ENCODE data around the gene ERC1.
"Not testable (repeated sequence)": the region's sequence is repeated elsewhere in the genome, so short reads cannot be mapped to it uniquely, and the experiment has no call there.

The ERC1 gene

GRCh38 chr12:1250641-1251040, 259.6 kb downstream of the ERC1 start:
- DNase-seq (ENCODE audit: low spot score): no peak
- H3K27ac ChIP-seq: no peak overlapping the region
- POLR2A ChIA-PET (ENCODE audit: low non-redundant PET): interaction anchor here (0.5 kb wide), 1 partner anchor 302 kb away, joined by 3 read pairs; no protein-coding TSS in a partner anchor
- CTCF ChIA-PET: interaction anchor here (1.1 kb wide), 1 partner anchor 133 kb away, joined by 4 read pairs; no protein-coding TSS in a partner anchor
- TF ChIP-seq CTCF (conservative IDR thresholded peaks at IDR 0.05; ENCODE audit: low read depth): no peak

- no peak for DNase-seq (ENCODE audit: low spot score)
- no peak for TF ChIP-seq CTCF (conservative IDR thresholded peaks at IDR 0.05; ENCODE audit: low read depth)
- ChIA-PET POLR2A (ENCODE audit: low non-redundant PET) (no interaction called here), CTCF (no interaction called here)
- no peak overlapping the region for H3K27ac ChIP-seq
Measured at GRCh38 chr12:1252758-1253157, 261.7 kb downstream of the ERC1 start.

GRCh38 chr12:1255125-1255524, 264.1 kb downstream of the ERC1 start:
- H3K27ac ChIP-seq; DNase-seq (ENCODE audit: low spot score); CTCF ChIA-PET; POLR2A ChIA-PET (ENCODE audit: low non-redundant PET): not testable (repeated sequence)

- CTCF ChIA-PET; H3K27ac ChIP-seq; POLR2A ChIA-PET (ENCODE audit: low non-redundant PET); DNase-seq (ENCODE audit: low spot score): not testable (repeated sequence)
Measured at GRCh38 chr12:1255854-1256253, 264.8 kb downstream of the ERC1 start.

GRCh38 chr12:1256285-1256684, 265.3 kb downstream of the ERC1 start:
- DNase-seq (ENCODE audit: low spot score): no peak
- ChIA-PET CTCF (interaction anchor here (0.6 kb wide), 1 partner anchor 140 kb away, joined by 5 read pairs; no protein-coding TSS in a partner anchor), POLR2A (ENCODE audit: low non-redundant PET) (interaction anchor here (0.6 kb wide), 1 partner anchor 51 kb away, joined by 4 read pairs; no protein-coding TSS in a partner anchor)
- no peak for TF ChIP-seq CTCF (conservative IDR thresholded peaks at IDR 0.05; ENCODE audit: low read depth)
- no peak overlapping the region for H3K27ac ChIP-seq

- ChIA-PET POLR2A (ENCODE audit: low non-redundant PET) (no interaction called here), CTCF (interaction anchor here (0.6 to 0.8 kb wide), 2 partner anchors 8 to 31 kb away, joined by 3 to 4 read pairs; no protein-coding TSS in a partner anchor)
- no peak overlapping the region for H3K27ac ChIP-seq
- no peak for DNase-seq (ENCODE audit: low spot score)
- no peak for TF ChIP-seq CTCF (conservative IDR thresholded peaks at IDR 0.05; ENCODE audit: low read depth)
Measured at GRCh38 chr12:1256991-1257390, 266.0 kb downstream of the ERC1 start.

GRCh38 chr12:1262011-1262410, 271.0 kb downstream of the ERC1 start:
- ChIA-PET POLR2A (ENCODE audit: low non-redundant PET) (no interaction called here), CTCF (interaction anchor here (0.6 kb wide), 1 partner anchor 11 kb away, joined by 5 read pairs; no protein-coding TSS in a partner anchor)
- no peak for DNase-seq (ENCODE audit: low spot score)
- no peak for TF ChIP-seq CTCF (conservative IDR thresholded peaks at IDR 0.05; ENCODE audit: low read depth)
- H3K27ac ChIP-seq: no peak overlapping the region

GRCh38 chr12:1267243-1267642, 276.2 kb downstream of the ERC1 start:
- TF ChIP-seq CTCF (conservative IDR thresholded peaks at IDR 0.05; ENCODE audit: low read depth): no peak
- ChIA-PET CTCF (interaction anchor here (0.7 kb wide), 1 partner anchor 149 kb away, joined by 4 read pairs; no protein-coding TSS in a partner anchor), POLR2A (ENCODE audit: low non-redundant PET) (no interaction called here)
- no peak overlapping the region for H3K27ac ChIP-seq
- DNase-seq (ENCODE audit: low spot score): no peak

Data from RWPE1 (cell line).